Measurements from ENCODE around the gene IL4R.
"Not testable (repeated sequence)": the region's sequence is repeated elsewhere in the genome, so short reads cannot be mapped to it uniquely, and the experiment has no call there.

IL4R gene

DNA sequence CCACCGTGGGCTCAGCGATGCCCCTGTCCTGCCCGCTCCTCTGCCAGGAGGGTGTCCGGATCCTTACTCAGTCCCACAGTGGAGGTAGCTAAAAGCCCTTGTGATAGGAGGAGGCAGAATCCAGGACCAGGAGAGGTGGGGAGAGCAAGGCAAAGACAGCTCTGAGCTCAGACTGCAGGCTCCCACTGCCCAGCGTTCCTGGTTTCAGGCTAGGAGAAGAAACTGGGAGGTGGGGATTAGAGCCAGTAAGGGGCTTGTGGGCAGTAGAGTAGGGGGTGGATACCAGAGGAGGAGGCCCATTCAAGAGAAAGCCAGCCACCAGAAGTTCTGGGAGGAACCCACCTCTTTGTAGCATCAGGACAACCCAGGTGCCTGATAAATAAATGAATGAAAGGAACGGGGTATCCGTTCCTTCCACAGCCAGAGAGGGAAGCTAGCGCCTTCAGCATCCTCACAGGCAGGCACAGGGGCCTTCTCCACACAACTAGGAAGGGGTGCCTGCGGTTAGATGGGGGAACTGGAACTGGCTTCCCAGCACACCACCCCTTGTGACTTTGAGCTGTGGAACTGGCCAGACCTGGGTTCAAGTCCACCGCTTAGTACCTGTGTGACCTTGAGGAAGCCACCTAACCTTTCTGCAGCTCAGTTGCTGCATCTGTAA, 90.5 kb downstream of the IL4R start:
- DNase-seq (ENCODE audit: low spot score), result no peak

DNA sequence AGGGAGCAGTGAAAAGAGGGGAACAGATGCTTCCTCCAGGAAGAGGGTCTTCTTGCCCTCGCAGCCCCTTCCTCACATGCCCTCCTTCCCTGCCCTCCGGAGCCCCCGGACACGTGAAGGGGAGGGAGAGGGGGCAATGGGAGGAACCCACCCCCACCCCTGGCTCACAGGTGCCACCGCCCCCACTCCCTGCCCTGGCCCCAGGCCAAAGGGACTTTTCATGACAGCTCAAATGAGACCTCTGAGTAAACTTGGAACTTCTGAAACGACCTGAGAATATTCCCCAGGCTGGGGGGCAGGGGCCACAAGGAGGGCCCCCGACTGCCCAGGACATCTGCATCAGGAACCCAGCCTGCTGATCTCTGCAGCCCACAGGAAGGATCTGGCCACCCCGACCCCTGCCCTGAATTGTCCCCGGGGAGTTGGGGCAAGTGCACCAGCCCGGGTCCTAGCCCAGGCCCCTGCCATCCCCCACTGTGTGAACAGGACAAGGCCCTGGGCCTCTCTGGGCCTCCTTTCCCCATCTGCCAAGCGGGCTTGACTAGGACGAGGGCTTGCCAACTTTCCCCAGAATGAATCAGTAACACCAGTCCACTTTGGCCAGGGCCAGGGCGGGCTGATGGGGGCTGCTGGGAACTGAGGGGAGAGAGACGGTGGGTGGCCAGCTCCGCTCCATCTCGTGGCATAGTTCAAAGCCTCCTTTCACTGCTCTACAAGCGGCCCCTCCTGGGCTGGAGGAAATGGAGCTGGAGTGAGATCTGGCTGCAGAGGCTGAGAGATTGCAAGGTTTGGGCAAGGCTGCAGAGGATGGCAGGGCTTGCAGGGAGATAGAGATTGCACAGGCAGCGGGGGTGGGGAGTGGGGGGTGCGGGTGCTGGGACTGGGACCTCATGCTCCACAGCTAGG, 92.0 kb downstream of the IL4R start:
- DNase-seq (ENCODE audit: low spot score), result no peak

DNA sequence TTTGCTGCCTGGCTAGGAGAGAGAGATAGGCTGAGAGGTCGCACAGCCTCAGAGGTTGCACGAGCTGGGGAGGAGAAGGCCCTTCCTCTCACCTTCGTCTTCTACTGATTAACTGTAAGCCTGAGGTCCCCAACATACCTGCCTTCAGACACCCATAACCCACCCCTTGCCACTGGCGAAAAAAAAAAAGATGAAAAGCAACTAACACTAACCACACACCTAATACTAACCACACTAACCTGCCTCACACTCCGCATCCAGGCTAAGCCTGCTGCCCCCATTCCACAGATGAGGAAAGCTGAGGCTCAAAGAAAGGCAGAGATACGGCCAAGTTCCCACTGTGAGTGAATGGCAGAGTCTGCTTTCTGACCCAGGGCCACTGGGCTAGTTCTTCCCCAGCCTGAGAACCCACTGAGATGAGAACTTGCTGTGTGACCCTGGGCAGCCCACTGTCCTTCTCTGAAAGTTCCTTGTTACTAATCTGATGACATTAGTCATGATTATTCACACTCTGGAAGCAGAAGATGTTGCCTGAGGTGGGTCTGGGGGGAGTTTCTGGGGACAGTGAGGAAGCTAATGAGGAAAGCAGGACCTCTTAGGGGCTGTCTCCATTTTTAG, 92.8 kb downstream of the IL4R start:
- no peak for DNase-seq (ENCODE audit: low spot score)

DNA sequence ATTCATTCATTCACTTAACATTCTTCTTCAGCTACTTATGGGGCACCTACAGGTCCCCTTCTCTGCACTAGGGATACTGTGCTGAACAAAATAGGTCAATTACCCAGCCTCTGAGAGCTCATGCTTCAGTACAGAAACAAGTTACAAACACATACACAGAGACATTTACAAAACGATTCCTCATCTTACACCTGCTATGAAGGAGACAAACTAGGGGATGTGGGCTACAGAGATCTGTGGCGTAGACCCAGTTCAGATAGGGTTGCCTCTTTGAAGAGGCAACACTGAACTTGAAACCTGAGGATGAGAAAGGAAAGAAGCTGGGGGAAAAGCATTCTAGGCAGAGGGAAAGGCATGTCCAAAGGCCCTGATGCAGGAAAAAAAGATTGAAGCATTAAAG, 93.4 kb downstream of the IL4R start:
- DNase-seq (ENCODE audit: low spot score), result no peak

DNA sequence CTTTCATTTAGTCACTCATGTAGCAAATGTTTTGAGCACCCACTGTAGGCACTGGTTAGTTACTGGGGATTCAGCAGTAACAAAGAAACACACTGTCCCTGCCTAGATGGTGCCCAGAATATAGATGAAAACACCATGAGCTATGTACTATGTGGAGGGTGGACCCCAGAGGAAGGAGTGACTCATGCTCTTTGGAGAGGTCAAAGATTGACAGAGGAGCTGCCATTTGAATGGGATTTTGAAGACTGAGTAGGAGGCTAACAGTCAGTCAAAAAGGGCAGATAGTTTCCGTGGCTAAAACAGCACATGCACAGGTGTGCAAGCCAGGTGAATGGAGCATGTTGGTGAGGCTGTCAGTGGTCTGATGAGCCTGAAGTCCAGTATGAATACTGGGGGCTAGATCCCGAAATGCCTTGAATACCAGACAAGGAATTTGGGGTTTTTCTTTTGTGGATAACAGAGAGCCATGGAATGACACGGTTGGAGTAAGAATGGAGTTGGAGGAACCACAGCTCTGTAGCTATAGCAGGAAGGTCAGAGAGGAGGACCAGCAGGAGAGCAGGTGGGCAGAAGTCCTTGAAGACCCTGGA, 94.3 kb downstream of the IL4R start:
- DNase-seq (ENCODE audit: low spot score), result no peak

GRCh38 chr16:27408602-27409031, 94.8 kb downstream of the IL4R start:
- DNase-seq (ENCODE audit: low spot score), result no peak

GRCh38 chr16:27409958-27410357, 96.2 kb downstream of the IL4R start:
- not testable (repeated sequence) for DNase-seq (ENCODE audit: low spot score)

DNA sequence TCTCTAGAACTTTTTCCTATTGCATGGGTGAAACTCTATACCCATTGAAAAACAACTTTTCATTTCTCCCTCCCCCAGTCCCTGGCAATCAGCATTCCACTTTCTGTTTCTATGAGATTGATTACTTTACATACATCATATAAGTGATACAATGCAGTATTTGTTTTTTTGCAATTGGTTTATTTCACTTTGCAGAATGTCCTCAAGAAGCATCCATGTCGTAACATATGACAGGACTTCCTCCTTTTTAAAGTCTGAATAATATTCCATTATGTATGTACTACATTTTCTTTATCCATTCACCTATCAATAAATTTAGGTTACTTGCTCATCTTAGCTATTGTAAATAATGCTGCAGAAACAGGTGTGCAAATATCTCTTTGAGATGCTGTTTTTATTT, 97.0 kb downstream of the IL4R start:
- no peak for DNase-seq (ENCODE audit: low spot score)

- no peak for DNase-seq (ENCODE audit: low spot score)
Measured at GRCh38 chr16:27413956-27414355, 100.2 kb downstream of the IL4R start.

Measured in CD4-positive, alpha-beta T cell treated with Interleukin-6 at 100 ng/mL for 8 hours (primary cell).